ENCODE data around the gene SIM1.

DNA sequence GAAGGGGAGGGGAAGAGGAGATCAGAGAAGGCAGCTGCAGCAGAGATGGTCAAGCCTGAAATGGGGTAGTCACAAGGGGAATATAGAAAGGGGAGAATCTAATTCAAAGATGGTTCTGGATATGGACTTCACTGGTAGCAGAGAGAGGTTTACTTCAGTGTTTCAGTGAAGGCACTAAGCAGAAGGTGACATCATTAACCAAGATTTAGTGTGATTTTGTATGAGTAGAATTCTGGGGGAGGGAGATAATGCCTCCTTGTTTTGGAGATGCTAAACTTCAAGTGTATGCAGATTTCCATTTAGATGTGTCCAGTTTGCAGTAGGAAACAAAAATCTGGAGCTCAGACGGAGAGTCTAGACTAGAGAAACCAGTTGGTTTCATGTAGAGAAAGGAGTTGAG, 13.1 kb downstream of the SIM1 start:
- TF ChIP-seq MAX (IDR thresholded peaks at IDR 0.05; ENCODE audit: low read depth, low read length) (no peak), POLR2A (IDR thresholded peaks at IDR 0.05; ENCODE audit: extremely low read depth, insufficient read length) (no peak)
